Esophagus muscularis mucosa (tissue), 4 donors: ENCODE data around the gene PTN.

Source experiments
- EP300 ChIP-seq: sonication (generic); formaldehyde crosslinking; IDR thresholded peaks from one replicate; pipeline ENCODE4 v1.6.1; 2017; ENCODE audit warnings: antibody characterized with exemption
- POLR2A ChIP-seq: fragments of 450-650 bp; IDR thresholded peaks from one replicate; pipeline ENCODE4 v1.6.1; 2017; ENCODE audit warnings: antibody characterized with exemption, moderate library complexity, mild to moderate bottlenecking, low read depth
- TF ChIP-seq, protein P1 (sequence below), 3 experiments: fragments of 200-600 bp in 2 of 3; fragments of 450-650 bp in 1 of 3; sonication (generic) in 2 of 3; IDR thresholded peaks; one replicate each; pipeline ENCODE4 v1.5.1; 2017 to 2019; ENCODE audit warnings: antibody characterized with exemption in 3 of 3, mild to moderate bottlenecking in 2 of 3, moderate library complexity in 1 of 3

DNA sequence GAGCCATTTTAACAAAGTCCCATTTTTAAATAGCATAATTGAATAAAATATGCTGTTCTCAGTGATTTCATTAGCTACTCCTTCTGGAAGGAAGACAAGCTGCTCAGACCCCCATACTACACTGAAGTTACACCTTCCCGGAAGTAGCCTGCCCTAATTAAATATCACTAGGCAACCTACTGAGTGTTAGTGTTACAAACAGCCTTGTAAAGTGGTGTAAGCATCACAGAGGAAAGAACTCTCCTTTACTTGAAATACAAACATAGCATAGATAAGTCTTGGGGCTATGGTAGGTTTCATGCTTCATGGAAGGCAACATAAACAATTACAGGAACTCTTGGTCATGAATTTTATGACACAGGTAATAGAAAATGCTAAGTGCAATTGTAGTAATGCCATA lies 43.4 kb upstream of the PTN start:
- TF ChIP-seq POLR2A (no peak), EP300 (no peak)
- TF ChIP-seq, protein P1, sequence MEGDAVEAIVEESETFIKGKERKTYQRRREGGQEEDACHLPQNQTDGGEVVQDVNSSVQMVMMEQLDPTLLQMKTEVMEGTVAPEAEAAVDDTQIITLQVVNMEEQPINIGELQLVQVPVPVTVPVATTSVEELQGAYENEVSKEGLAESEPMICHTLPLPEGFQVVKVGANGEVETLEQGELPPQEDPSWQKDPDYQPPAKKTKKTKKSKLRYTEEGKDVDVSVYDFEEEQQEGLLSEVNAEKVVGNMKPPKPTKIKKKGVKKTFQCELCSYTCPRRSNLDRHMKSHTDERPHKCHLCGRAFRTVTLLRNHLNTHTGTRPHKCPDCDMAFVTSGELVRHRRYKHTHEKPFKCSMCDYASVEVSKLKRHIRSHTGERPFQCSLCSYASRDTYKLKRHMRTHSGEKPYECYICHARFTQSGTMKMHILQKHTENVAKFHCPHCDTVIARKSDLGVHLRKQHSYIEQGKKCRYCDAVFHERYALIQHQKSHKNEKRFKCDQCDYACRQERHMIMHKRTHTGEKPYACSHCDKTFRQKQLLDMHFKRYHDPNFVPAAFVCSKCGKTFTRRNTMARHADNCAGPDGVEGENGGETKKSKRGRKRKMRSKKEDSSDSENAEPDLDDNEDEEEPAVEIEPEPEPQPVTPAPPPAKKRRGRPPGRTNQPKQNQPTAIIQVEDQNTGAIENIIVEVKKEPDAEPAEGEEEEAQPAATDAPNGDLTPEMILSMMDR (IDR thresholded peaks at IDR 0.05) = no peak
